Prostate gland (tissue), 2 donors: Measurements from ENCODE around the gene WNT3A. TPM values are rescaled to one million over a fixed set of nuclear protein-coding genes. Genes with fewer than 3 reads are reported as not detected.

Source experiments
- DNase-seq: peaks from one replicate; pipeline ENCODE4 v3.0.0-alpha.2; 2019; ENCODE audit warnings: low spot score
- H3K27ac ChIP-seq, 2 donors: fragments of 200-600 bp; sonication (generic); 2 replicates each; pipeline ENCODE4 v1.5.1; 2017 to 2019
- H3K27me3 ChIP-seq: fragments of 200-600 bp; sonication (generic); replicated peaks from 2 replicates; pipeline ENCODE4 v1.5.1; 2019; ENCODE audit not compliant: insufficient read depth
- H3K36me3 ChIP-seq, 2 donors: fragments of 200-600 bp; sonication (generic); 1 replicate in 1 of 2; 2 replicates in 1 of 2; pipeline versions ENCODE4 v1.5.1 to v1.8.1; 2017 to 2019
- H3K4me1 ChIP-seq: fragments of 200-600 bp; sonication (generic); replicated peaks from 2 replicates; pipeline ENCODE4 v1.5.1; 2019
- H3K4me3 ChIP-seq, 2 donors: fragments of 200-600 bp; sonication (generic); 2 replicates each; pipeline ENCODE4 v1.5.1; 2017 to 2019
- H3K9me3 ChIP-seq: fragments of 200-600 bp; sonication (generic); 2 replicates; pipeline ENCODE4 v1.5.1; 2017
- POLR2A ChIP-seq: fragments of 450-650 bp; IDR thresholded peaks from one replicate; pipeline ENCODE4 v1.6.1; 2016; ENCODE audit warnings: antibody characterized with exemption, mild to moderate bottlenecking
- POLR2AphosphoS5 ChIP-seq: sonication (generic); formaldehyde crosslinking; IDR thresholded peaks from one replicate; pipeline ENCODE4 v1.6.1; 2017; ENCODE audit warnings: antibody characterized with exemption
- WGBS: methylation state at CpG from one replicate; pipeline ENCODE4 v1.1.5; 2018; 5-methylcytosine and 5-hydroxymethylcytosine counted together
- intact Hi-C: fragments of 100-400 bp; cut with DNase I; formaldehyde crosslinking; loops from one replicate; pipeline ENCODE4 v1.14.2; 2022
- total RNA-seq, 2 donors: library from RNA; depleted of rRNA; stranded (reverse); fragments of >200 nt; gene quantifications; one replicate each; pipeline ENCODE4 v1.1.0, GENCODE V29; 2016
- TF ChIP-seq, protein P1 (sequence below), 4 experiments: fragments of 200-600 bp in 2 of 4; fragments of 450-650 bp in 2 of 4; sonication (generic) in 2 of 4; IDR thresholded peaks; 1 replicate in 3 of 4; 2 replicates in 1 of 4; pipeline ENCODE4 v1.5.1; 2016 to 2019; ENCODE audit warnings: antibody characterized with exemption in 4 of 4, mild to moderate bottlenecking in 2 of 4, moderate library complexity in 2 of 4

The WNT3A gene
- total RNA-seq, 2 donors from 2014 or later, result 2.4 to 4.8 TPM

DNA sequence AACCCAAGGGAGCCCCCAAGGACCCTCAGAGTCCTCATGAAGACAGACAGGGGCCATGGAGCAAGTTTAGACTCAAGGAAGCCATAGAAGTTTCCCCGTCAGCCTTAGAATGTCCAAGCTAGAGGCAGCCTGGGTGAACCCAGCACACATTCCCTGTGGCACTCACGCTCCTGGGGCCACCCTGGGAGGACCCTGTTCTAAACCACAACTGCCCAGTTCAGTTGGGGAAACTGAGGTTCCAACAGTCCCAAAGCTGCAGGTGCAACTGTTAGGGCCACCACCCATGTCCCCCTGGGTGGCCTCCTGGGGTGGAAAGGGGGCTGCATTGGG, 9.3 kb downstream of the WNT3A start:
- no peaks in the 10 kb centered on the region for H3K27me3 ChIP-seq
- H3K27ac ChIP-seq, result no peak overlapping the region
- intact Hi-C loops, result no loop called here
- no peak for DNase-seq
- H3K9me3 ChIP-seq, result no peaks in the 10 kb centered on the region
- H3K4me1 ChIP-seq, result no peaks in the 10 kb centered on the region
- TF ChIP-seq, protein P1, sequence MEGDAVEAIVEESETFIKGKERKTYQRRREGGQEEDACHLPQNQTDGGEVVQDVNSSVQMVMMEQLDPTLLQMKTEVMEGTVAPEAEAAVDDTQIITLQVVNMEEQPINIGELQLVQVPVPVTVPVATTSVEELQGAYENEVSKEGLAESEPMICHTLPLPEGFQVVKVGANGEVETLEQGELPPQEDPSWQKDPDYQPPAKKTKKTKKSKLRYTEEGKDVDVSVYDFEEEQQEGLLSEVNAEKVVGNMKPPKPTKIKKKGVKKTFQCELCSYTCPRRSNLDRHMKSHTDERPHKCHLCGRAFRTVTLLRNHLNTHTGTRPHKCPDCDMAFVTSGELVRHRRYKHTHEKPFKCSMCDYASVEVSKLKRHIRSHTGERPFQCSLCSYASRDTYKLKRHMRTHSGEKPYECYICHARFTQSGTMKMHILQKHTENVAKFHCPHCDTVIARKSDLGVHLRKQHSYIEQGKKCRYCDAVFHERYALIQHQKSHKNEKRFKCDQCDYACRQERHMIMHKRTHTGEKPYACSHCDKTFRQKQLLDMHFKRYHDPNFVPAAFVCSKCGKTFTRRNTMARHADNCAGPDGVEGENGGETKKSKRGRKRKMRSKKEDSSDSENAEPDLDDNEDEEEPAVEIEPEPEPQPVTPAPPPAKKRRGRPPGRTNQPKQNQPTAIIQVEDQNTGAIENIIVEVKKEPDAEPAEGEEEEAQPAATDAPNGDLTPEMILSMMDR (IDR thresholded peaks at IDR 0.05), result no peak
- TF ChIP-seq POLR2AphosphoS5, result no peak
- no peak for TF ChIP-seq POLR2A
- H3K36me3 ChIP-seq, result no peaks in the 10 kb centered on the region
- WGBS, result 100% methylated on average over 2 of the region's 2 CpGs
- H3K4me3 ChIP-seq, result no peak overlapping the region

GRCh38 chr1:228016653-228017355, 10.0 kb downstream of the WNT3A start:
- Histone ChIP-seq H3K4me3 (no peak overlapping the region), H3K27me3 (no peaks in the 10 kb centered on the region), H3K9me3 (no peaks in the 10 kb centered on the region), H3K36me3 (no peaks in the 10 kb centered on the region), H3K27ac (no peak overlapping the region), H3K4me1 (no peaks in the 10 kb centered on the region)
- intact Hi-C loops, result no loop called here
- no peak for DNase-seq
- WGBS, result 88% methylated on average over 12 of the region's 12 CpGs
- TF ChIP-seq POLR2A, result no peak
- TF ChIP-seq, protein P1 (IDR thresholded peaks at IDR 0.05), result no peak
- no peak for TF ChIP-seq POLR2AphosphoS5

GRCh38 chr1:228017356-228018124, 10.7 kb downstream of the WNT3A start:
- H3K4me3 ChIP-seq, result no peak overlapping the region
- no peaks in the 10 kb centered on the region for H3K4me1 ChIP-seq
- TF ChIP-seq POLR2A, result no peak
- no peak for TF ChIP-seq POLR2AphosphoS5
- TF ChIP-seq, protein P1 (IDR thresholded peaks at IDR 0.05), result no peak
- H3K27ac ChIP-seq, result no peak overlapping the region
- no peaks in the 10 kb centered on the region for H3K27me3 ChIP-seq
- intact Hi-C loops, result no loop called here
- WGBS, result 92% methylated on average over 16 of the region's 16 CpGs
- no peak for DNase-seq
- H3K36me3 ChIP-seq, result no peaks in the 10 kb centered on the region
- no peaks in the 10 kb centered on the region for H3K9me3 ChIP-seq

- no peak for DNase-seq
- Histone ChIP-seq H3K36me3 (no peaks in the 10 kb centered on the region), H3K4me1 (no peaks in the 10 kb centered on the region), H3K9me3 (no peaks in the 10 kb centered on the region), H3K27ac (no peak overlapping the region), H3K27me3 (no peaks in the 10 kb centered on the region), H3K4me3 (no peak overlapping the region)
- no peak for TF ChIP-seq POLR2AphosphoS5
- TF ChIP-seq, protein P1 (IDR thresholded peaks at IDR 0.05), result no peak
- TF ChIP-seq POLR2A, result no peak
- intact Hi-C loops, result no loop called here
- 97% methylated on average over 5 of the region's 5 CpGs for WGBS
Measured at GRCh38 chr1:228018125-228018398, 11.3 kb downstream of the WNT3A start.
